SU-DHL-6 (cell line): ENCODE data around the gene HAVCR1.

ENCODE experiments used
- H2AFZ ChIP-seq: fragments of 200-600 bp; sonication (generic); 2 replicates; pipeline ENCODE4 v1.6.1; 2014; ENCODE audit warnings: low read depth, mild to moderate bottlenecking, moderate library complexity, mixed read lengths, antibody characterized with exemption, low read length; ENCODE audit not compliant: severe bottlenecking
- H3F3A ChIP-seq: fragments of 200-600 bp; shearing (Covaris generic); 2 replicates; pipeline ENCODE4 v1.6.0; 2016; ENCODE audit warnings: antibody characterized with exemption, mild to moderate bottlenecking; ENCODE audit not compliant: insufficient read depth
- H3K27ac ChIP-seq: fragments of 200-600 bp; sonication (generic); 2 replicates; pipeline ENCODE4 v1.5.1; 2016; ENCODE audit warnings: low read depth, mild to moderate bottlenecking, low read length, moderate library complexity, mixed read lengths
- H3K27me3 ChIP-seq: fragments of 200-600 bp; sonication (generic), shearing (Covaris generic); 2 replicates; pipeline ENCODE4 v1.6.0; 2014; ENCODE audit warnings: mild to moderate bottlenecking, low read length
- H3K36me3 ChIP-seq: fragments of 200-600 bp; sonication (generic); 2 replicates; pipeline ENCODE4 v1.6.1; 2014; ENCODE audit warnings: mild to moderate bottlenecking, low read length, mixed read lengths
- H3K4me2 ChIP-seq: fragments of 300-600, 200-600 bp; shearing (Covaris generic), sonication (generic); 2 replicates; pipeline ENCODE4 v1.6.0; 2014; ENCODE audit warnings: low read length, low read depth, mild to moderate bottlenecking; ENCODE audit not compliant: poor library complexity, severe bottlenecking
- H3K4me3 ChIP-seq: fragments of 200-600 bp; sonication (generic); 2 replicates; pipeline ENCODE4 v1.5.1; 2014; ENCODE audit warnings: antibody characterized with exemption, low read length, mild to moderate bottlenecking, mixed read lengths; ENCODE audit not compliant: insufficient read depth, poor library complexity, severe bottlenecking
- H3K79me2 ChIP-seq: fragments of 200-600 bp; sonication (generic); 2 replicates; pipeline ENCODE4 v1.6.1; 2014; ENCODE audit warnings: mild to moderate bottlenecking, low read length, moderate library complexity; ENCODE audit not compliant: insufficient read depth
- H3K9ac ChIP-seq: fragments of 200-600 bp; sonication (generic); 2 replicates; pipeline ENCODE4 v1.7.0; 2014; ENCODE audit warnings: mild to moderate bottlenecking, low read length
- H3K9me2 ChIP-seq: fragments of 200-600 bp; sonication (generic); replicated peaks from 2 replicates; pipeline ENCODE4 v1.6.1; 2014; ENCODE audit warnings: low read length; ENCODE audit not compliant: insufficient read depth
- H3K9me3 ChIP-seq: fragments of 200-600 bp; sonication (generic); 2 replicates; pipeline ENCODE4 v1.6.1; 2014; ENCODE audit warnings: low read length, mixed read lengths; ENCODE audit not compliant: insufficient read depth
- H4K20me1 ChIP-seq: fragments of 200-600 bp; sonication (generic); 2 replicates; pipeline ENCODE4 v1.6.1; 2014; ENCODE audit warnings: low read depth, mild to moderate bottlenecking, antibody characterized with exemption, low read length, moderate library complexity, mixed read lengths
- CTCF ChIP-seq: fragments of 200-600 bp; sonication (generic); IDR thresholded peaks from one replicate; pipeline ENCODE4 v1.5.1; 2017; ENCODE audit warnings: antibody characterized with exemption, mild to moderate bottlenecking, low read length, moderate library complexity; ENCODE audit not compliant: insufficient read depth, poor library complexity, severe bottlenecking
- EZH2phosphoT487 ChIP-seq: fragments of 200-600 bp; sonication (generic), shearing (Covaris generic); conservative IDR thresholded peaks from 2 replicates; pipeline ENCODE4 v1.6.1; 2018; ENCODE audit warnings: mild to moderate bottlenecking, antibody characterized with exemption, low read length, moderate library complexity, mixed read lengths

HAVCR1 gene

GRCh38 chr5:157006262-157006661, 52.7 kb downstream of the HAVCR1 start:
- H3K27ac ChIP-seq: no peak overlapping the region
- no peaks in the 10 kb centered on the region for H3K27me3 ChIP-seq
- H3K9me3 ChIP-seq: no peaks in the 10 kb centered on the region
- H3K79me2 ChIP-seq: no peaks in the 10 kb centered on the region
- H4K20me1 ChIP-seq: no peaks in the 10 kb centered on the region
- no peak overlapping the region for H3K4me2 ChIP-seq
- H3K9me2 ChIP-seq: no peaks in the 10 kb centered on the region
- no peak overlapping the region for H3K9ac ChIP-seq
- no peak overlapping the region for H3K4me3 ChIP-seq
- no peak overlapping the region for H2AFZ ChIP-seq
- TF ChIP-seq EZH2phosphoT487 (no peak), CTCF (no peak)
- no peaks in the 10 kb centered on the region for H3F3A ChIP-seq
- no peaks in the 10 kb centered on the region for H3K36me3 ChIP-seq

- H3K79me2 ChIP-seq: no peaks in the 10 kb centered on the region
- TF ChIP-seq EZH2phosphoT487: no peak
- no peak for TF ChIP-seq CTCF
- H3F3A ChIP-seq: no peaks in the 10 kb centered on the region
- H3K27ac ChIP-seq: no peak overlapping the region
- no peaks in the 10 kb centered on the region for H3K27me3 ChIP-seq
- H2AFZ ChIP-seq: no peak overlapping the region
- no peak overlapping the region for H3K4me2 ChIP-seq
- H3K9ac ChIP-seq: no peak overlapping the region
- no peak overlapping the region for H3K4me3 ChIP-seq
- H3K36me3 ChIP-seq: 0 out of 2 replicates have a peak, but pooled peaks cover 4% of the 10 kb centered on the region
- H4K20me1 ChIP-seq: no peaks in the 10 kb centered on the region
- no peaks in the 10 kb centered on the region for H3K9me2 ChIP-seq
- H3K9me3 ChIP-seq: 0 out of 2 replicates have a peak, but pooled peaks cover 1% of the 10 kb centered on the region
Observed at GRCh38 chr5:157004893-157005551, 53.9 kb downstream of the HAVCR1 start.

GRCh38 chr5:156991714-156992113, 67.2 kb downstream of the HAVCR1 start:
- Histone ChIP-seq H3K9me3 (no peaks in the 10 kb centered on the region), H3K9ac (no peak overlapping the region), H3K36me3 (no peaks in the 10 kb centered on the region), H3K27ac (no peak overlapping the region), H3K27me3 (no peaks in the 10 kb centered on the region), H4K20me1 (no peaks in the 10 kb centered on the region), H3K4me3 (no peak overlapping the region), H3F3A (no peaks in the 10 kb centered on the region), H3K4me2 (no peak overlapping the region), H3K9me2 (no peaks in the 10 kb centered on the region), H2AFZ (no peak overlapping the region), H3K79me2 (no peaks in the 10 kb centered on the region)
- TF ChIP-seq EZH2phosphoT487: no peak
- TF ChIP-seq CTCF: no peak
